Measurements from ENCODE around the gene NRXN2.

Gene NRXN2

GRCh38 chr11:64627371-64627770, 95.6 kb downstream of the NRXN2 start:
- TF ChIP-seq TAF1 (IDR thresholded peaks at IDR 0.05; ENCODE audit: borderline replicate concordance, insufficient read depth, low read length) (no peak), POLR2AphosphoS5 (IDR thresholded peaks at IDR 0.05; ENCODE audit: low read depth, low read length) (no peak), REST (IDR thresholded peaks at IDR 0.05; ENCODE audit: insufficient read depth in 1 of 2, low read depth in 2 of 2, low read length in 2 of 2) (no peak), SIN3A (IDR thresholded peaks at IDR 0.05; ENCODE audit: borderline replicate concordance, insufficient read depth, low read length) (no peak), FOXP2 (optimal IDR thresholded peaks at IDR 0.05; ENCODE audit: borderline replicate concordance, extremely low read depth, extremely low read length, insufficient read depth) (no peak)

GRCh38 chr11:64626637-64627036, 96.4 kb downstream of the NRXN2 start:
- TF ChIP-seq SIN3A (IDR thresholded peaks at IDR 0.05; ENCODE audit: borderline replicate concordance, insufficient read depth, low read length) (no peak), POLR2AphosphoS5 (IDR thresholded peaks at IDR 0.05; ENCODE audit: low read depth, low read length) (no peak), TAF1 (IDR thresholded peaks at IDR 0.05; ENCODE audit: borderline replicate concordance, insufficient read depth, low read length) (no peak), FOXP2 (optimal IDR thresholded peaks at IDR 0.05; ENCODE audit: borderline replicate concordance, extremely low read depth, extremely low read length, insufficient read depth) (no peak), REST (IDR thresholded peaks at IDR 0.05; ENCODE audit: insufficient read depth in 1 of 2, low read depth in 2 of 2, low read length in 2 of 2) (no peak)

GRCh38 chr11:64624883-64625481, 98.0 kb downstream of the NRXN2 start:
- TF ChIP-seq SIN3A (IDR thresholded peaks at IDR 0.05; ENCODE audit: borderline replicate concordance, insufficient read depth, low read length) (no peak), TAF1 (IDR thresholded peaks at IDR 0.05; ENCODE audit: borderline replicate concordance, insufficient read depth, low read length) (no peak), FOXP2 (optimal IDR thresholded peaks at IDR 0.05; ENCODE audit: borderline replicate concordance, extremely low read depth, extremely low read length, insufficient read depth) (no peak), REST (IDR thresholded peaks at IDR 0.05; ENCODE audit: insufficient read depth in 1 of 2, low read depth in 2 of 2, low read length in 2 of 2) (no peak), POLR2AphosphoS5 (IDR thresholded peaks at IDR 0.05; ENCODE audit: low read depth, low read length) (no peak)

- TF ChIP-seq TAF1 (IDR thresholded peaks at IDR 0.05; ENCODE audit: borderline replicate concordance, insufficient read depth, low read length) (no peak), SIN3A (IDR thresholded peaks at IDR 0.05; ENCODE audit: borderline replicate concordance, insufficient read depth, low read length) (no peak), POLR2AphosphoS5 (IDR thresholded peaks at IDR 0.05; ENCODE audit: low read depth, low read length) (no peak), FOXP2 (optimal IDR thresholded peaks at IDR 0.05; ENCODE audit: borderline replicate concordance, extremely low read depth, extremely low read length, insufficient read depth) (no peak), REST (IDR thresholded peaks at IDR 0.05; ENCODE audit: insufficient read depth in 1 of 2, low read depth in 2 of 2, low read length in 2 of 2) (no peak)
Observed at GRCh38 chr11:64622681-64623080, 100.3 kb downstream of the NRXN2 start.
